Activated naive CD8-positive, alpha-beta T cell treated with anti-CD3 and anti-CD28 coated beads for 36 hours (primary cell): ENCODE measurements around the gene WNK2. TPM values are rescaled to one million over a fixed set of nuclear protein-coding genes. Genes with fewer than 3 reads are reported as not detected.

Experiments
- DNase-seq: peaks from one replicate; pipeline ENCODE4 v3.0.0; 2021
- H3K27ac Mint-ChIP-seq: one replicate; pipeline ENCODE4 v1.8.0; 2022; ENCODE audit warnings: mild to moderate bottlenecking, moderate library complexity, mixed read lengths
- H3K27me3 Mint-ChIP-seq: one replicate; pipeline ENCODE4 v1.8.0; 2022; ENCODE audit warnings: mild to moderate bottlenecking, mixed read lengths
- H3K36me3 Mint-ChIP-seq: one replicate; pipeline ENCODE4 v1.8.0; 2021; ENCODE audit warnings: mild to moderate bottlenecking, mixed read lengths
- H3K4me1 Mint-ChIP-seq: one replicate; pipeline ENCODE4 v1.8.0; 2021; ENCODE audit warnings: mixed read lengths
- H3K4me3 Mint-ChIP-seq: one replicate; pipeline ENCODE4 v1.8.0; 2022; ENCODE audit warnings: mild to moderate bottlenecking, moderate library complexity, mixed read lengths
- H3K9me3 Mint-ChIP-seq: one replicate; pipeline ENCODE4 v1.8.0; 2022; ENCODE audit warnings: mixed read lengths
- total RNA-seq, 2 experiments: library from RNA; stranded (reverse); gene quantifications; one replicate each; pipeline ENCODE4 v1.2.3, GENCODE V29; 2021

The WNK2 gene
- total RNA-seq, 2 experiments from 2014 or later = 0.88 to 0.89 TPM

DNA sequence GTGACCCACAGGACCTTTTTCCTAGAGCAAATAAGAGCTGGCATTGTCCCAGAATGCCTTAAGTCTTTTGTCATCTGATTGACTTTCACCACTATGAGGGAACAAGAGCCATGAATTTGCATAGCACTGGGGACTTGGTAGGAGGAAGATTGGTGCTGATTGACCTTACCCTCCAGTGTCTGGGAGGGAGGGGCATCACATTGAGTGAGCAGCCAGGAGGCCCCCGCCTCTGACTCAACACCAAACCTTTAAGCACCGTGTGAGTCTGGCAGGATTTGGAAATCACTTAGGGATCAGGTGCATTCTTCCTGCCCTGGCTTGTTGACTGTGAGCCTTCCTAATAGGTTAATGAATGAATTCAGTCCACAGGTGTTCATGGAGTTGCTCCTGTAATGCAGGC lies 40.7 kb downstream of the WNK2 start:
- Mint-ChIP-seq H3K27me3 (no peaks in the 10 kb centered on the region), H3K4me1 (peaks cover 5% of the 10 kb centered on the region), H3K9me3 (no peaks in the 10 kb centered on the region), H3K4me3 (no peak overlapping the region), H3K36me3 (no peaks in the 10 kb centered on the region), H3K27ac (no peak overlapping the region)
- DNase-seq = no peak

GRCh38 chr9:93225417-93225816 lies 41.5 kb downstream of the WNK2 start:
- no peak for DNase-seq
- H3K27me3 Mint-ChIP-seq = no peaks in the 10 kb centered on the region

GRCh38 chr9:93225892-93226291 lies 42.0 kb downstream of the WNK2 start:
- Mint-ChIP-seq H3K36me3 (no peaks in the 10 kb centered on the region), H3K4me1 (peaks cover 5% of the 10 kb centered on the region), H3K9me3 (no peaks in the 10 kb centered on the region), H3K4me3 (no peak overlapping the region), H3K27me3 (no peaks in the 10 kb centered on the region), H3K27ac (no peak overlapping the region)
- no peak for DNase-seq

More at GRCh38 chr9:93225417-93225816, 41.5 kb downstream of the WNK2 start:
- no peaks in the 10 kb centered on the region for H3K36me3 Mint-ChIP-seq
- no peaks in the 10 kb centered on the region for H3K9me3 Mint-ChIP-seq
- no peak overlapping the region for H3K4me3 Mint-ChIP-seq
- H3K27ac Mint-ChIP-seq = no peak overlapping the region
- peaks cover 5% of the 10 kb centered on the region for H3K4me1 Mint-ChIP-seq

- H3K27ac Mint-ChIP-seq = no peak overlapping the region
- no peak overlapping the region for H3K4me3 Mint-ChIP-seq
Observed at GRCh38 chr9:93226819-93227218, 42.9 kb downstream of the WNK2 start.

GRCh38 chr9:93228030-93228429 lies 44.1 kb downstream of the WNK2 start:
- Mint-ChIP-seq H3K4me1 (peaks cover 8% of the 10 kb centered on the region), H3K27me3 (peaks cover 11% of the 10 kb centered on the region), H3K27ac (no peak overlapping the region), H3K4me3 (no peak overlapping the region), H3K36me3 (no peaks in the 10 kb centered on the region), H3K9me3 (no peaks in the 10 kb centered on the region)
- DNase-seq = no peak

More at GRCh38 chr9:93226819-93227218, 42.9 kb downstream of the WNK2 start:
- no peak for DNase-seq
- H3K36me3 Mint-ChIP-seq = no peaks in the 10 kb centered on the region
- peaks cover 8% of the 10 kb centered on the region for H3K4me1 Mint-ChIP-seq
- no peaks in the 10 kb centered on the region for H3K9me3 Mint-ChIP-seq
- peaks cover 1% of the 10 kb centered on the region for H3K27me3 Mint-ChIP-seq

GRCh38 chr9:93228453-93228852 lies 44.5 kb downstream of the WNK2 start:
- peaks cover 15% of the 10 kb centered on the region for H3K27me3 Mint-ChIP-seq
- H3K4me1 Mint-ChIP-seq = peaks cover 8% of the 10 kb centered on the region
- no peaks in the 10 kb centered on the region for H3K36me3 Mint-ChIP-seq
- no peak for DNase-seq
- no peak overlapping the region for H3K4me3 Mint-ChIP-seq
- no peak overlapping the region for H3K27ac Mint-ChIP-seq
- no peaks in the 10 kb centered on the region for H3K9me3 Mint-ChIP-seq

GRCh38 chr9:93229636-93230035 lies 45.7 kb downstream of the WNK2 start:
- no peaks in the 10 kb centered on the region for H3K36me3 Mint-ChIP-seq
- peaks cover 15% of the 10 kb centered on the region for H3K27me3 Mint-ChIP-seq
- no peak for DNase-seq
- no peak overlapping the region for H3K4me3 Mint-ChIP-seq
- no peak overlapping the region for H3K27ac Mint-ChIP-seq
- peaks cover 8% of the 10 kb centered on the region for H3K4me1 Mint-ChIP-seq
- H3K9me3 Mint-ChIP-seq = no peaks in the 10 kb centered on the region

DNA sequence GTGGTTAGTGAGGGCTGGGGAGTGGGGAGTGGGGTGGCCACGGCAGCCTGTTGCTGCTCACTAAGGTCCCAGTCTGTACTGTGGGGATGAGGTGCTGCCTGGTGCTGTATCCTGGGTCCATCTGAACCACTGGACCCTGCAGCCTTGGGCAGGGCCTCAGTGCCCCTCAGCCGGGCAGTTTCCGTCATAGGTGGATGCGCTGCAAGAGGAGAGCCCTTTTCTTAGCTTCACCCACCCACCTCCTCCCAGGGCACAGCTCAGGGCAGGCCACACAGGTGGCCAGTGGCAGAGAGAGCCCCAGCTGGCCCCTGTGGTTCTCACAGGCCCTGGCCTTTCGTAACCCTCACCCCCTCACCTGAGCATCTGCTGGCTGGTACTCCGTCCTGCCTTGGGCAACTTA lies 46.2 kb downstream of the WNK2 start:
- H3K27ac Mint-ChIP-seq = no peak overlapping the region
- no peak for DNase-seq
- H3K4me3 Mint-ChIP-seq = no peak overlapping the region
- peaks cover 8% of the 10 kb centered on the region for H3K4me1 Mint-ChIP-seq
- H3K27me3 Mint-ChIP-seq = peaks cover 15% of the 10 kb centered on the region
- H3K36me3 Mint-ChIP-seq = no peaks in the 10 kb centered on the region
- H3K9me3 Mint-ChIP-seq = no peaks in the 10 kb centered on the region

DNA sequence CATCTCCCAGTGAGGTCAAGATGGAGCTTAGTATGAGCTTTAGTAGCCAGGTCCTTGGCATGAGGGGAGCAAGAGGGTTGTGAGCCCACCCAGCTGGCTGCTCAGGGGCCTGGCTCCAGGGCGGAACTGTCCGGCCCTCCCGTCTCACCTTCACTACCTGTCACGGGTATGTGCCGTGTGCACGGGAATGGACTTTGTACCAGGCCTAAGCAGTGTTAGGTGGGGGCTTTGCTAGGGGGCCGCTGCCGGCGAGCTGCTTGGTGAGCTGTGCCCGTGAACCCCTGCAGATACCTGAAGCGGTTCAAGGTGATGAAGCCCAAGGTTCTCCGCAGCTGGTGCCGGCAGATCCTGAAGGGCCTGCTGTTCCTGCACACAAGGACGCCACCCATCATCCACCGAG lies 46.7 kb downstream of the WNK2 start:
- no peak for DNase-seq
- Mint-ChIP-seq H3K36me3 (no peaks in the 10 kb centered on the region), H3K27me3 (peaks cover 15% of the 10 kb centered on the region), H3K27ac (no peak overlapping the region), H3K4me1 (peaks cover 5% of the 10 kb centered on the region), H3K4me3 (no peak overlapping the region), H3K9me3 (no peaks in the 10 kb centered on the region)

DNA sequence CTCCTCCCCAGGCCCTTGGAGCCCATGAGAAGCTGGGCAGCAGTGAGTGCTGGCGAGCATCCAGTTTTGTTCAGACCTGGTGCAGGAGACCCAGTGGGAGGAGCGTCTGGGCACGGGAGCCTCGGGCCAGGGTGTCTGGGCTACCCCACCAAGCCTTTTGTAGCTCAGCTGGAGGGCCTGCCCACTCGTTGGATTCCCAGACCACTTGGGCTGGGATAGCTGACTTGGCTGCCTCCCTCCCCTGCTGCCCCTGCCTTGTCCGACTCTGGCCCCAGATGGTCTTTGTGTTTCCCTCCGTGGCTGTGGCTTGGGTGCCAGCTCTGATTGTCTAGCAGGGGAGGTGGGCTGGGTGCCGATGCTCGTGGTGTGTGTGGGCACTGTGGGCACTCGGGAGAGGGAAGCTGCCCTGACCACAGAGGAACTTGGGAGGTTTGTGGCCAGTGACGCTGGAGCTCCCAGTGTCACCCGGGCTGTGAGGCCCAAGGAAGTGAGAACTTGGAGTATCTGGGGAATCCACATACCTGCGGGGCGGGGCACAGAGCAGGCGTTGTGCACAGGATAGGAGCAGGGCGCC lies 47.3 kb downstream of the WNK2 start:
- DNase-seq = no peak
- H3K36me3 Mint-ChIP-seq = no peaks in the 10 kb centered on the region
- no peaks in the 10 kb centered on the region for H3K9me3 Mint-ChIP-seq
- peaks cover 3% of the 10 kb centered on the region for H3K4me1 Mint-ChIP-seq
- peaks cover 15% of the 10 kb centered on the region for H3K27me3 Mint-ChIP-seq
- H3K4me3 Mint-ChIP-seq = no peak overlapping the region
- H3K27ac Mint-ChIP-seq = no peak overlapping the region

DNA sequence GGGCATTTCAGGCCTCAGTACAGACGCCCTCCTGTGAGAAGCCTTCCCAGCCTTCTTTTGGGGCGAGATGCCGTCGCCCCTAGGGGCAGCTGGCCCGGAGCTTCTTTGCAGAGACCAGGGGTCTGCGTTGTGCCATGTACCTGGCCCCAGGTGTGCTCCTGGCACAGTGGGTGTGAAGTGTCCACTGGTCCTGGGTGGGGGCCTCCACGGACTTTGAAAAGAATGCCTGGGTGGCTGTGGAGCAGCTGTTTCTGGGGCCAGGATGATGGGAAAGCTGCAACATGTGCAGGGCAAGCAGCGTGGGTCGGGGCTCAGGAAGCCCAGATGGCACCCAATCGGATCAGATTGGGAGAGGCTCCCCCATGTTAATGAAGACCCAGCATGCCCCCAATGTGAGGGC lies 47.8 kb downstream of the WNK2 start:
- H3K27ac Mint-ChIP-seq = no peak overlapping the region
- peaks cover 15% of the 10 kb centered on the region for H3K27me3 Mint-ChIP-seq
- no peaks in the 10 kb centered on the region for H3K36me3 Mint-ChIP-seq
- H3K4me3 Mint-ChIP-seq = no peak overlapping the region
- peaks cover 3% of the 10 kb centered on the region for H3K4me1 Mint-ChIP-seq
- no peaks in the 10 kb centered on the region for H3K9me3 Mint-ChIP-seq
- DNase-seq = no peak

DNA sequence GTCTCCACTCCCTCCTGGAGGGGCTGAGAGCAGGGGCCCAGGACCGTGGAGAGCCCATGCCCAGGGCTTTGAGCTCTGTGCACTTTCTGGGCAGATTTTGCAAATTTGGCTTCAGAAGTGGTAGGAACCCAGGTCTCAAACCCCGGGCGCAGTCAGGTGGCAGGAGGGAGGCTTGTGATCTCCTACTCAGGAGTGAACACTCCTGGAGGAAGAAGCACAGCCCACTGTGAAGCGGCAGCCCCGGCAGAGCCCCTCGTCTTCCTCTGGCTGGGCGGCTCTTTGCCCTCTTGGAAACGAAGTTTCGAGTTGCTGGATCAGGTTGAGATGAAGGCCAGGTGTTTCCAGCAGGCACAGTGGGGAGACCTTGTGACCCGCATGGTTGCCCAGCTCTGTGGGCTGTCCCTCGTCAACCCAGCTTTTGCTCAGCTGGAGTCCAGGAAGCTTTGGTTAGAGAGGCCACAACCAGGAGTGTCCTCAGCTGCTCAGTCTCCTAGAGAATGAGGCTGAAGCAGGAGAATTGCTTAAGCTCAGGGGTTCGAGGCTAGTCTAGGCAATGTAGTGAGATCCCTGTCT lies 48.5 kb downstream of the WNK2 start:
- Mint-ChIP-seq H3K4me3 (no peak overlapping the region), H3K27me3 (peaks cover 15% of the 10 kb centered on the region), H3K4me1 (peaks cover 3% of the 10 kb centered on the region), H3K27ac (no peak overlapping the region), H3K36me3 (peaks cover 1% of the 10 kb centered on the region), H3K9me3 (peaks cover 7% of the 10 kb centered on the region)
- DNase-seq = no peak

GRCh38 chr9:93233033-93233432 lies 49.1 kb downstream of the WNK2 start:
- H3K27me3 Mint-ChIP-seq = peaks cover 15% of the 10 kb centered on the region
- no peak overlapping the region for H3K4me3 Mint-ChIP-seq
- peaks cover 6% of the 10 kb centered on the region for H3K4me1 Mint-ChIP-seq
- H3K36me3 Mint-ChIP-seq = peaks cover 1% of the 10 kb centered on the region
- DNase-seq = no peak
- no peak overlapping the region for H3K27ac Mint-ChIP-seq
- peaks cover 10% of the 10 kb centered on the region for H3K9me3 Mint-ChIP-seq

DNA sequence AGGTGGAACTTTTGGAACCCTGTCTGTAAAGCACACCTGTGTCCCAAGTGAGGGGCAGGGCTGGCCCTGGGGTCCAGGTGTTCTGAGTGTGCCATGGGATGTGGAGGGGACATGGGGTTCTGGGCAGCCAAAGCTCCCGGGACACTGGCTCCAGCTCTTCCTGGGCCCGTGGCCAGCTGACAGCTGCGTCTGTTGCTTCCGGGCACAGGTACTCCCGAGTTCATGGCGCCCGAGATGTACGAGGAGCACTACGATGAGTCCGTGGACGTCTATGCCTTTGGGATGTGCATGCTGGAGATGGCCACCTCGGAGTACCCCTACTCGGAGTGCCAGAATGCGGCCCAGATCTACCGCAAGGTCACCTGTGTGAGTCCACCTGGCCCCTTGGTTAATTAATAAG lies 50.7 kb downstream of the WNK2 start:
- H3K27me3 Mint-ChIP-seq = peaks cover 15% of the 10 kb centered on the region
- H3K9me3 Mint-ChIP-seq = peaks cover 10% of the 10 kb centered on the region
- DNase-seq = no peak
- peaks cover 6% of the 10 kb centered on the region for H3K4me1 Mint-ChIP-seq
- H3K27ac Mint-ChIP-seq = no peak overlapping the region
- no peak overlapping the region for H3K4me3 Mint-ChIP-seq
- peaks cover 1% of the 10 kb centered on the region for H3K36me3 Mint-ChIP-seq

GRCh38 chr9:93235300-93235960 lies 51.5 kb downstream of the WNK2 start:
- Mint-ChIP-seq H3K4me3 (no peak overlapping the region), H3K4me1 (peaks cover 6% of the 10 kb centered on the region)

More at GRCh38 chr9:93235300-93235960, 51.5 kb downstream of the WNK2 start:
- peaks cover 1% of the 10 kb centered on the region for H3K36me3 Mint-ChIP-seq
- H3K27me3 Mint-ChIP-seq = peaks cover 15% of the 10 kb centered on the region
- DNase-seq = no peak
- peaks cover 10% of the 10 kb centered on the region for H3K9me3 Mint-ChIP-seq
- no peak overlapping the region for H3K27ac Mint-ChIP-seq
